K562 (cell line): ENCODE results near the gene MYH6. TPM values are rescaled to one million over a fixed set of nuclear protein-coding genes. Genes with fewer than 3 reads are reported as not detected.

Source experiments
- ATAC-seq: fragments of 200-7000 bp; cut with Tn5 transposase; 3 replicates; pipeline ENCODE4 v1.9.1; 2020; ENCODE audit warnings: moderate library complexity
- BruUV-seq: library from RNA; stranded (reverse); fragments of 400-500 nt; replicated peaks from 2 replicates; lab custom pipeline; 2021; lab: Mats Ljungman, UMichigan
- CTCF ChIA-PET: fragments of 300-600 bp; formaldehyde crosslinking; extraction: SDS; loops from one replicate; lab custom pipeline; 2021; ENCODE audit warnings: low intra/inter-chr PET ratio; lab: Yijun Ruan, JAX
- POLR2A ChIA-PET: fragments of 300-600, 350-650 bp; sonication (Branson Sonifier 250); formaldehyde crosslinking; extraction: SDS; loops from one replicate; lab custom pipeline; 2021; ENCODE audit warnings: antibody characterized with exemption, inconsistent platforms; lab: Yijun Ruan, JAX
- DNase-seq, 4 experiments: peaks; one replicate each; pipeline versions ENCODE4 v3.0.0 to v3.0.0-alpha.2; 2011 to 2018; ENCODE audit warnings: low spot score in 3 of 4, mixed read lengths in 3 of 4; ENCODE audit errors: extremely low read depth in 1 of 4
- FAIRE-seq: peaks from 2 replicates; lab custom pipeline; 2011; peaks lifted over from hg19 to GRCh38; lab: Jason Lieb, UNC
- H2AFZ ChIP-seq: 2 replicates; pipeline ENCODE4 v1.6.0; 2011; ENCODE audit warnings: low read depth, low read length, control low read depth, inconsistent platforms
- H3K27ac ChIP-seq: fragments of 200-600 bp; 3 replicates; pipeline ENCODE4 v1.8.0; 2011; ENCODE audit warnings: low read depth, mild to moderate bottlenecking, control low read depth, inconsistent platforms, low read length, moderate library complexity, mixed read lengths; ENCODE audit errors: extremely low read depth
- H3K27me3 ChIP-seq, 2 experiments: fragments of 300-600 bp in 1 of 2; 2 replicates in 1 of 2; 3 replicates in 1 of 2; pipeline versions ENCODE4 v1.6.0 to v1.8.0; 2011; ENCODE audit warnings: inconsistent platforms in 2 of 2, low read length in 2 of 2, mild to moderate bottlenecking in 1 of 2, mixed read lengths in 1 of 2, moderate library complexity in 1 of 2; ENCODE audit not compliant: control insufficient read depth in 2 of 2, insufficient read depth in 2 of 2
- H3K36me3 ChIP-seq: fragments of 300-600 bp; 3 replicates; pipeline ENCODE4 v1.8.0; 2011; ENCODE audit warnings: mild to moderate bottlenecking, low read length, inconsistent platforms; ENCODE audit not compliant: control insufficient read depth, insufficient read depth
- H3K4me1 ChIP-seq, 2 experiments: fragments of 200-600 bp in 1 of 2; replicated peaks in 1 of 2; 2 replicates in 1 of 2; 3 replicates in 1 of 2; pipeline versions ENCODE4 v1.5.1 to v1.8.0; 2011; ENCODE audit warnings: inconsistent platforms in 2 of 2, low read length in 2 of 2, mild to moderate bottlenecking in 1 of 2, mixed read lengths in 1 of 2, moderate library complexity in 1 of 2; ENCODE audit not compliant: control insufficient read depth in 2 of 2, insufficient read depth in 2 of 2
- H3K4me2 ChIP-seq: 2 replicates; pipeline ENCODE4 v1.6.1; 2011; ENCODE audit warnings: low read length, control low read depth, inconsistent platforms, mixed read lengths; ENCODE audit not compliant: insufficient read depth
- H3K4me3 ChIP-seq: fragments of 200-600 bp; sonication (generic), shearing (Covaris generic); 2 replicates; pipeline ENCODE4 v1.5.1; 2016; ENCODE audit warnings: control low read depth, inconsistent platforms
- H3K79me2 ChIP-seq: fragments of 200-600 bp; 3 replicates; pipeline ENCODE4 v1.8.0; 2011; ENCODE audit warnings: low read length, inconsistent platforms; ENCODE audit not compliant: control insufficient read depth, insufficient read depth
- H3K9ac ChIP-seq, 2 experiments: 2 replicates each; pipeline versions ENCODE4 v1.6.0 to v1.6.1; 2011; ENCODE audit warnings: low read depth in 2 of 2, low read length in 2 of 2, control low read depth in 1 of 2, inconsistent platforms in 1 of 2, mild to moderate bottlenecking in 1 of 2, mixed read lengths in 1 of 2; ENCODE audit not compliant: insufficient read depth in 1 of 2
- H3K9me1 ChIP-seq: one replicate; pipeline ENCODE4 v1.6.0; 2011; ENCODE audit warnings: inconsistent platforms, mild to moderate bottlenecking, low read length, moderate library complexity; ENCODE audit not compliant: control insufficient read depth, insufficient read depth
- H3K9me3 ChIP-seq: replicated peaks from 2 replicates; pipeline ENCODE4 v1.5.1; 2011; ENCODE audit warnings: low read depth, low read length, inconsistent platforms; ENCODE audit not compliant: control insufficient read depth, insufficient read depth
- H4K20me1 ChIP-seq: replicated peaks from 2 replicates; pipeline ENCODE4 v1.6.1; 2011; ENCODE audit warnings: low read length, inconsistent platforms, mixed read lengths; ENCODE audit not compliant: control insufficient read depth, insufficient read depth
- ARID3A ChIP-seq: IDR thresholded peaks from 2 replicates; pipeline ENCODE4 v1.6.1; 2012; ENCODE audit warnings: low read depth, low read length, improper control_type of control experiment, borderline replicate concordance
- ARNT ChIP-seq, 2 experiments: fragments of 450-650 bp; IDR thresholded peaks; 2 replicates each; pipeline ENCODE4 v1.6.1; 2016; ENCODE audit warnings: mild to moderate bottlenecking in 1 of 2
- ILK ChIP-seq: fragments of 450-650 bp; IDR thresholded peaks from 2 replicates; pipeline ENCODE4 v1.6.1; 2016; ENCODE audit warnings: missing genetic modification characterization, low read depth, mild to moderate bottlenecking, missing compliant biosample characterization, moderate library complexity, borderline replicate concordance
- KLF10 ChIP-seq: fragments of 250-450 bp; sonication (Bioruptor Pico); IDR thresholded peaks from 2 replicates; pipeline ENCODE4 v1.6.1; 2021; ENCODE audit warnings: matching md5 sums
- KLF13 ChIP-seq: fragments of 450-650 bp; IDR thresholded peaks from 2 replicates; pipeline ENCODE4 v1.6.1; 2016; ENCODE audit warnings: missing genetic modification characterization, low read depth, mild to moderate bottlenecking, missing compliant biosample characterization, moderate library complexity, borderline replicate concordance
- LEF1 ChIP-seq: fragments of 450-650 bp; IDR thresholded peaks from 2 replicates; pipeline ENCODE4 v1.6.1; 2016; ENCODE audit warnings: mild to moderate bottlenecking
- NEUROD1 ChIP-seq: fragments of 150-350 bp; IDR thresholded peaks from 2 replicates; pipeline ENCODE4 v1.6.1; 2014; ENCODE audit warnings: borderline replicate concordance, low read length, low read depth; ENCODE audit not compliant: partially characterized antibody
- PTTG1 ChIP-seq: fragments of 450-650 bp; IDR thresholded peaks from 2 replicates; pipeline ENCODE4 v1.6.1; 2016; ENCODE audit warnings: low read depth, mild to moderate bottlenecking, missing genetic modification characterization, missing compliant biosample characterization
- RBM14 ChIP-seq: fragments of 200-400 bp; formaldehyde crosslinking; IDR thresholded peaks from 2 replicates; pipeline ENCODE4 v1.6.1; 2018; ENCODE audit warnings: low read depth, mild to moderate bottlenecking, low read length, moderate library complexity, borderline replicate concordance; ENCODE audit not compliant: insufficient read depth
- TEAD4 ChIP-seq, 2 experiments: sonication (generic) in 1 of 2; formaldehyde crosslinking in 1 of 2; IDR thresholded peaks; 2 replicates each; pipeline versions ENCODE4 v1.6.1 to v1.8.0; 2012 to 2022; ENCODE audit warnings: borderline replicate concordance in 1 of 2, inconsistent platforms in 1 of 2, low read length in 1 of 2, mild to moderate bottlenecking in 1 of 2, missing genetic modification reagents in 1 of 2
- WGBS: fragments of 100-300 bp; shearing (Covaris generic); methylation state at CpG from one replicate; pipeline ENCODE4 v1.1.6; 2016; ENCODE audit warnings: low coverage, mixed read lengths; ENCODE audit not compliant: insufficient coverage; ENCODE audit errors: missing lambda C conversion rate; 5-methylcytosine and 5-hydroxymethylcytosine counted together
- in situ Hi-C: fragments of 300-500 bp; cut with MboI; formaldehyde crosslinking; loops from 4 replicates; pipeline ENCODE4 v1.15.0; 2018; ENCODE audit warnings: inconsistent platforms, mixed read lengths
- intact Hi-C: fragments of 100-400 bp; cut with micrococcal nuclease; formaldehyde crosslinking; loops from 2 replicates; pipeline ENCODE4 v1.14.2; 2022
- polyA plus RNA-seq, 8 experiments: library from polyadenylated mRNA; depleted of rRNA in 4 of 8; stranded (reverse) in 5 of 8; unstranded in 3 of 8; fragments of >200 nt; fragmentation: Nextera tagmentation in 2 of 8; fragmentation: Illumina TruSeq in 1 of 8; extraction: Ambion mirVana in 2 of 8; extraction: Trizol in 1 of 8; gene quantifications; 2 replicates each; pipeline versions ENCODE4 v1.2.1 to v1.2.3, GENCODE V29; 2011 to 2014; ENCODE audit warnings: inconsistent platforms in 1 of 8, missing spikeins in 1 of 8
- total RNA-seq, 7 experiments: library from RNA; depleted of rRNA in 6 of 7; stranded (reverse); fragments of >200 nt in 6 of 7; fragmentation: Illumina TruSeq in 2 of 7; extraction: Trizol in 2 of 7; gene quantifications; 2 replicates each; pipeline versions ENCODE4 v1.2.1 to v1.2.3, GENCODE V29; 2011 to 2021; ENCODE audit warnings: low replicate concordance in 1 of 7

MYH6 gene
- total and polyA plus RNA-seq, 9 of the 15 experiments (the other 6 are each of a cell fraction or from before 2014, with no cell fraction given): not detected

GRCh38 chr14:23445773-23446172 lies 37.7 kb upstream of the MYH6 start:
- in situ Hi-C loops: no loop called here
- Histone ChIP-seq H3K36me3 (no peaks in the 10 kb centered on the region), H3K27me3 (no peaks in the 10 kb centered on the region), H3K27ac (no peak overlapping the region), H3K4me3 (no peak overlapping the region), H3K9ac (no peak overlapping the region), H3K4me2 (no peak overlapping the region), H3K9me3 (no peaks in the 10 kb centered on the region), H3K4me1 (peaks cover 9 to 12% of the 10 kb centered on the region in 2 experiments; a peak in 4 of 5 replicates), H3K9me1 (no peaks in the 10 kb centered on the region), H3K79me2 (no peaks in the 10 kb centered on the region), H2AFZ (no peak overlapping the region), H4K20me1 (no peaks in the 10 kb centered on the region)
- ATAC-seq: no peak
- DNase-seq: no peak
- ChIA-PET CTCF (no interaction called here), POLR2A (no interaction called here)
- BruUV-seq: no TSS peak
- intact Hi-C loops: no loop called here
- no peak for TF ChIP-seq LEF1
- no peak for FAIRE-seq
- WGBS: 33% methylated on average over 3 of the region's 4 CpGs

- Histone ChIP-seq H4K20me1 (no peaks in the 10 kb centered on the region), H3K9me3 (no peaks in the 10 kb centered on the region), H3K4me2 (no peak overlapping the region), H3K27ac (no peak overlapping the region), H3K9ac (no peak overlapping the region), H3K4me3 (no peak overlapping the region), H3K79me2 (no peaks in the 10 kb centered on the region), H3K9me1 (no peaks in the 10 kb centered on the region), H3K27me3 (no peaks in the 10 kb centered on the region), H2AFZ (no peak overlapping the region), H3K36me3 (no peaks in the 10 kb centered on the region), H3K4me1 (peaks cover 9 to 16% of the 10 kb centered on the region in 2 experiments; a peak in 4 of 5 replicates)
- no peak for DNase-seq
- WGBS: 29% methylated on average over 1 of the region's 1 CpG
- FAIRE-seq: no peak
- CTCF ChIA-PET: no interaction called here
- TF ChIP-seq NEUROD1 (no peak), KLF10 (CRISPR knock-in tag) (no peak), TEAD4 (IDR thresholded peaks at IDR 0.05; ENCODE audit: low read length) (no peak), TEAD4 (CRISPR knock-in tag; IDR thresholded peaks at IDR 0.05; ENCODE audit: borderline replicate concordance) (no peak), ARID3A (no peak), RBM14 (no peak), KLF13 (no peak), ARNT (IDR thresholded peaks at IDR 0.05) (no peak), ILK (tag) (no peak), PTTG1 (tag) (no peak)
- POLR2A ChIA-PET: interaction anchor here (0.8 kb wide), 1 partner anchor 20 kb away, joined by 3 read pairs; no protein-coding TSS in a partner anchor
- intact Hi-C loops: no loop called here
- BruUV-seq: no TSS peak
- in situ Hi-C loops: no loop called here
- ATAC-seq: no peak
Measured at GRCh38 chr14:23444314-23444713, 36.2 kb upstream of the MYH6 start.
